Urinary bladder (tissue), 4 donors: ENCODE measurements around the gene PHF13. TPM values are rescaled to one million over a fixed set of nuclear protein-coding genes. Genes with fewer than 3 reads are reported as not detected.

Experiments used
- DNase-seq: peaks from one replicate; pipeline ENCODE4 v3.0.0-alpha.2; 2015; ENCODE audit errors: extremely low spot score
- H3K27ac ChIP-seq: one replicate; pipeline ENCODE4 v1.5.1; 2013; ENCODE audit warnings: low read depth, mild to moderate bottlenecking, moderate library complexity
- H3K36me3 ChIP-seq: one replicate; pipeline ENCODE4 v1.6.1; 2013; ENCODE audit warnings: mild to moderate bottlenecking, moderate library complexity; ENCODE audit not compliant: insufficient read depth
- H3K4me1 ChIP-seq: one replicate; pipeline ENCODE4 v1.6.1; 2013; ENCODE audit warnings: mild to moderate bottlenecking, moderate library complexity; ENCODE audit not compliant: insufficient read depth
- H3K4me3 ChIP-seq: one replicate; pipeline ENCODE4 v1.5.1; 2013; ENCODE audit warnings: low read depth, low read length
- WGBS: extraction: QIAGEN DNeasy Blood & Tissue Kit; methylation state at CpG from one replicate; pipeline ENCODE4 v1.1.7; 2013; 5-methylcytosine and 5-hydroxymethylcytosine counted together
- polyA plus RNA-seq: library from polyadenylated mRNA; stranded (reverse); fragments of 200-250 nt; gene quantifications from one replicate; pipeline ENCODE4 v1.2.3, GENCODE V29; 2013
- total RNA-seq: library from RNA; depleted of rRNA; stranded (reverse); fragments of >200 nt; gene quantifications from one replicate; pipeline ENCODE4 v1.2.3, GENCODE V29; 2014
- donor health status: healthy with polysubstance abuse.
- donor health status: healthy.

PHF13 gene
- total and polyA plus RNA-seq, 2 donors, result 16.3 to 19.0 TPM

DNA sequence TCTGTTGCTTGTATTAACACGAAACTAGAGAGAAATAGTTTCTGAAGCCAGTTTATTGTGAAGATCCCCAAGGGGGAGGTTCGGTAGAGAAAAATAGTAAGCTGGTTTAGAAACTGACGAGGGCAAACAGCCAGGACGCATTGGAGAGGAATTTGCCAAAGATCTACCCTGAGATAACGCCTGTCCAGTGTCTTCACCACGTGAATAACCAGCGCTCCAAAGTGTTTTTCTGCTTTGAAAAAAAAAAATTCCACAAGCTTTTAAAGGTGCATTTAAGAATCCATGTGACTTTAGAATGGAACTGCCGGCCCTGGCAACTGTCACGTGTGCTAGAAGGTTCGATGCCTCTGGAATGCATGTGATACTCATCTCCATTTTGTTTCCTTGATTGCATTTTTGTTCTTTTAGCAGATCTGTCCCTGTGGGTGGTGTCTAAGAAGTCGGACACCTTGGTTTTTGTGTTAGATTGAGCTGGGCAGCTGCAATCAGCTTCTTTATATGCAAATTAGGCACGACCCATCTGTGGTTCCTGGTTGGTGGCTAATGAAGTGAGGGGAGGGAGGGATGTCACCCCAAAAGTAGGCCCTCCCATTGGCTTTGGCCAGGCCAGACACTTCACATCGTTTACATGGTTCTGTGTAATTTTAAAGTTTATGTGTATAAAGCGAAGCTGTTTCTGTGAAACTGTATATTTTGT lies 9.9 kb downstream of the PHF13 start:
- peaks cover 3% of the 10 kb centered on the region for H3K4me1 ChIP-seq
- WGBS, result 69% methylated on average over 14 of the region's 14 CpGs
- H3K36me3 ChIP-seq, result peaks cover 6% of the 10 kb centered on the region
- H3K4me3 ChIP-seq, result no peak overlapping the region
- no peak for DNase-seq
- H3K27ac ChIP-seq, result no peak overlapping the region

DNA sequence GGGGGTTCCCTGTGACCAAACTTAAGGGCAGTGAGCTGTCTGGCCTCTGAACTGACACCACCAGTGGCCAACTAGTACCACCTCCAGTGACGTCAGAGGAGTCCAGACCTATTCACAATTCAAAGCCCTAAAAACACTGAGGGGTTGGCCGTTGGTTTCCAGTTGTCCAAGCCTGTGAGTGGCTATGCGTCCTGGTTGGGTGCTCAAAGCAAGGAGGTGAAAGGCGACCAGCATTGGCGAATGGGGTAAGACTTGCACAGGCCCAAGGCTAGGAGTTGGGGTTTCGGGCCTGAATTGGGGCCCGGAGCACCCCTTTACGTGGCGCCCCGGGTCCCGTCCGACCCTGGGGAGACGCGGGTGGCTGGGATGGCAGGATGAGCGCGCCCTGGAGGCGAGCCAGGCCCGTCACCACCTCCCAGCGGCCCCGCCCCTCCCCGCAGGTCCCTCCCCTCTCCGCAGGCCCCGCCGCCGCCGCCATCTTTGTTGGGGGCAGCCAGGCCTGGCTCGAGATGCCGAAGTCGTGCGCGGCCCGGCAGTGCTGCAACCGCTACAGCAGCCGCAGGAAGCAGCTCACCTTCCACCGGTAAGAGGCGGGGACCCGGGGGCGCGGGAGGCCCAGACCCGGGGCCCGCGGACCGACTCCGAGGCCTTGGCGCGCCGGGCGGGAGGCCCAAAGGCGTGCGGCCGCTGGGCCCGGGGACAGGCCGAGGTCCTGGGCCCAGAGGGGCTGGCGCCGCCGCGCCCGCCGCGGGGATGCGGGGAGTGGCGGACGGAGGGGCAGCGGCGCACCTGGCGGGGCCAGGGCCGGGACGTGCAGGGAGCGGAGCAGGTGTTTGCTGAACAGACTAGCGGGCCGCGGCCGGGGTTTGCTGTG lies 11.4 kb downstream of the PHF13 start, which contains the start of gene THAP3:
TSS of gene THAP3 (plus strand) at position 159 of the 874 bp plus-strand sequence. CDS start at position 510, 351 bp downstream.
- peaks cover 4% of the 10 kb centered on the region for H3K36me3 ChIP-seq
- H3K4me1 ChIP-seq, result peaks cover 3% of the 10 kb centered on the region
- no peak for DNase-seq
- H3K4me3 ChIP-seq, result peak within 1 kb of the TSS; percentile 93
- peak within 1 kb of the TSS; percentile 87 for H3K27ac ChIP-seq
- WGBS, result 1% methylated on average over 73 of the region's 73 CpGs

DNA sequence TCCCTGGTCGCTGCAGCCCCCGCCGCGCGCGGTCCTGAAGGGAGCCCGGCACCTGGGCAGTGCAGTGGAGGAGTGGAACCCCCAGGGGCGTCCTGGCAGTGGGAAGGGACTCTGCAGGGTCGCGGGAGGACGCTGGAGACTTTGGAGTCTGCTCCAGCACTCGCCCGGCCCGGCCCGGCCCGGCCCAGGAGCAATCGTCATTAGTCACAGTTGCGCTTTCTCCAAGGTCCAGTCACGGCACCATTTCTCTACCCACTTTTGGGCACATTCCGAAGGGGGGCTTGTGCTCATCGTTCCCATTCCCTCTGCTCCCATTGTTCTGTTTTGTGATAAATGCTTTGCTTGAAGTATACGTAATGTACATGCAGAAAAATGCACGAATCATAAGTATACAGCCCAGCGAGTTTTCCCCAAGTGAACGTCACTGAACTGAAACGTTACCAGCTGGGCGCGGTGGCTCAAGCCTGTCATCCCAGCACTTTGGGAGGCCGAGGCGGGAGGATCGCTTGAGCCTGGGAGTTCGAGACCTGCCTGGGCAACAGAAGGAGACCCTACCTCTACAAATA lies 12.1 kb downstream of the PHF13 start:
- DNase-seq, result no peak
- peaks cover 3% of the 10 kb centered on the region for H3K36me3 ChIP-seq
- peaks cover 3% of the 10 kb centered on the region for H3K4me1 ChIP-seq
- whole genome bisulfite sequencing, result 4% methylated on average over 32 of the region's 32 CpGs
- peak overlapping the region; percentile 84 for H3K27ac ChIP-seq
- H3K4me3 ChIP-seq, result peak overlapping the region; percentile 93

DNA sequence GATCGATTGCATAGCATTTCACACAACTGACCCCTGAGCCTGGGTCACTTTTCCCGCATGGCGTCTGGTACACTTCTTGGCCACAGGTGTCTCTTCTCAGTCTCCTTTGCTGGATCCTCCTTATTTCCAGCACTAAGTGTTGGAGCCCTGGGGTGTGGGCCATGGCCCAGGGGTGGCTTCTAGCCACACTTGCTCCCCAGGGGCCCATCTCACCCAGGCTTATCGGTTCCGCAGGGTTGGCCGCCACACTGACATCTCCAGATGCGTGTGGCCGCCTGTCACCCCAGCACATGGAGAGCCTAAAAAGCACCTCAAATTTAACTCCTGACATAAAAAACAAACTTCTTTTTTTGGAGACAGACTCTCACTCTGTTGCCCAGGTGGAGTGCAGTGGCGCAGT lies 13.5 kb downstream of the PHF13 start:
- Histone ChIP-seq H3K36me3 (no peaks in the 10 kb centered on the region), H3K4me1 (peaks cover 3% of the 10 kb centered on the region), H3K27ac (no peak overlapping the region), H3K4me3 (no peak overlapping the region)
- WGBS, result 94% methylated on average over 9 of the region's 9 CpGs
- no peak for DNase-seq

DNA sequence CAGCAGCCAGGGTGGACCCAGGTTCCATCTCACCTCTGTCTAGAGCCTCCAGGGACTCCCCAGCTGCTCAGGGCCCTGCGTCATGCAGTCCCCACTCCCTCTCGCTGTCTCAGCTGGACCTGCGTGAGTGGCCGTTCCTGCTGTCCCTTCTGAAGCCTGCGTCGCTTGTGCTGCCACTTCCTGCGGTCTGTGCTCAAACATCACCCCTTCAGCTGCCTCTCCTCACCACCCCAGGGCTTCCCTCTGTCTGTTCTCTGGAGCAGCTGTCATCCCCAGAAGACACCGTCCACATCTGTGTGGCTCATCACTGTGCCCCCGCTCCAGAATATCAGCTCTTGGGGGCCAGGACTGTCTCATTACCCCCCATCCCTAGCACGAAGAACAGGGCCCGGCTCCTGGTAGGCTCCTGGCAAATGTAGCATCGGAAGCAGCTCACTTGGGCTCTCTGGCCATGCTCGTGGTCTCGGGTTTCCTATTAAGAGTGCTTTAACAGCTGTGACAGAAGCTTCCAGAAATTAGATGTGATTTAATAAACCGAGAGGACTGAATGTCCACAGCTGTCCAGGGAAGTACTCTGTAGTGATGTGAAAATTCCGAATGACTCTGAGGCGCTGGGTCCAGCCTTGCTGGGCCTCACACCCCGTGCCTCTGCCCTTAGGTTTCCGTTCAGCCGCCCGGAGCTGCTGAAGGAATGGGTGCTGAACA lies 14.5 kb downstream of the PHF13 start:
- 89% methylated on average over 21 of the region's 21 CpGs for WGBS
- Histone ChIP-seq H3K27ac (no peak overlapping the region), H3K36me3 (no peaks in the 10 kb centered on the region), H3K4me1 (peaks cover 3% of the 10 kb centered on the region), H3K4me3 (no peak overlapping the region)
- DNase-seq, result no peak

DNA sequence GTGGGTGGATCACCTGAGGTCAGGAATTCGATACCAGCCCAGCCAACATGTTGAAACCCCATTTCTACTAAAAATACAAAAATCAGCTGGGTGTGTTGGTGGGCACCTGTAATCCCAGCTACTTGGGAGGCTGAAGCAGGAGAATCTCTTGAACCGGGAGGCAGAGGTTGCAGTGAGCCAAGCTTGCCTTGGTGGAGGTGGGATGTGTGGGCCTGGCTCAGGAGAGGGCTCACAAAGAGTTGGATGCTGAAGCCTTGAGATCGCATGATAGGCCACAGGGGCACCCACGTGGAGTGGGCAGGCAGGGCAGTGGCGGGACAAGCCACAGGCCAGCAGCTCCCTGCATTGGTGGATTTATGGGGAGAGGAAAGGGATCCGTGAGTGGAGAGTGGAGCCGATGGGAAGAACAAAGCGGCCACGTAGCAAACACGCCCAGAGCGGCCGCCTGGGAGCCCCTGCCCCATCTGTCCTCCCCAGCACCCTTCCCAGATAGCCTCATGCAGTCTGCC lies 15.5 kb downstream of the PHF13 start:
- Histone ChIP-seq H3K27ac (no peak overlapping the region), H3K4me3 (no peak overlapping the region), H3K36me3 (peaks cover under 1% of the 10 kb centered on the region), H3K4me1 (peaks cover 3% of the 10 kb centered on the region)
- no peak for DNase-seq
- WGBS, result 92% methylated on average over 12 of the region's 12 CpGs

DNA sequence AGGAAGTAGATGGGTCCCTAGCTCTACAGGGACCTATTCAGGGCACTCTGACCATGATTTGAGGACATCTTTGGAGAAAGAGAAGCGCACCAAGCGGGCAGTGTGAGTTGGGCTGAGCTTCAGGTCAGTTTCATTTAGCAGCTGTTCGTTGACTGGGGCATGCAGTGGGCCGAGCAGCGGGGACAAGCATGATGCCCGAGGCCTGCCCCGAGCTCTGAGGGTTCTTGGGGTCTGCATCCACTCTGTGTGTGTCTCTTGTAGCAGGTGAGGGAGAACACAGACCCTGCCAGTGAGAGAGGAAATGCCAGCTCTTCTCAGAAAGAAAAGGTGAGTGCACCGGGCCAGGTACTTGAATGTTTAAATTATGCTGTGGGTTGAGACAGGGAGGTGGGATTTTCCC lies 16.5 kb downstream of the PHF13 start:
- WGBS, result 92% methylated on average over 8 of the region's 8 CpGs
- no peak for DNase-seq
- Histone ChIP-seq H3K36me3 (peaks cover 4% of the 10 kb centered on the region), H3K4me3 (no peak overlapping the region), H3K27ac (no peak overlapping the region), H3K4me1 (peaks cover 3% of the 10 kb centered on the region)

DNA sequence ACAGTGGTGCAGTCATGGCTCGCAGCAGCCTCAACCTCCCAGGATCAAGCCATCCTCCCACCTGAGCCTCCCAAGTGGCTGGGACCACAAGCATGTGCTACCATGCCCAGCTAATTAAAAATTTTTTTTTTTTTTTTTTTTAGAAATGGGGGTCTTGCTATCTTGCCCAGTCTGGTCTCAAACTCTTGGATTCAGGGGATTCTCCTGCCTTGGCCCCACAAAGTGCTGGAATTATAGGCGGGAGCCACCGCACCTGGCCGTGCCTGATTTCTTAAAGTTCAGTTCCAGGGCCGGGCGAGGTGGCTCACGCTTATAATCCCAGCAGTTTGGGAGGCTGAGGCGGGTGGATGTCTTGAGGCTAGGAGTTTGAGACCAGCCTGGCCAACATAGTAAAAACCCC lies 17.5 kb downstream of the PHF13 start:
- no peak overlapping the region for H3K27ac ChIP-seq
- peaks cover 3% of the 10 kb centered on the region for H3K4me1 ChIP-seq
- H3K4me3 ChIP-seq, result no peak overlapping the region
- H3K36me3 ChIP-seq, result peaks cover 4% of the 10 kb centered on the region
- no peak for DNase-seq
- WGBS, result 98% methylated on average over 8 of the region's 8 CpGs

DNA sequence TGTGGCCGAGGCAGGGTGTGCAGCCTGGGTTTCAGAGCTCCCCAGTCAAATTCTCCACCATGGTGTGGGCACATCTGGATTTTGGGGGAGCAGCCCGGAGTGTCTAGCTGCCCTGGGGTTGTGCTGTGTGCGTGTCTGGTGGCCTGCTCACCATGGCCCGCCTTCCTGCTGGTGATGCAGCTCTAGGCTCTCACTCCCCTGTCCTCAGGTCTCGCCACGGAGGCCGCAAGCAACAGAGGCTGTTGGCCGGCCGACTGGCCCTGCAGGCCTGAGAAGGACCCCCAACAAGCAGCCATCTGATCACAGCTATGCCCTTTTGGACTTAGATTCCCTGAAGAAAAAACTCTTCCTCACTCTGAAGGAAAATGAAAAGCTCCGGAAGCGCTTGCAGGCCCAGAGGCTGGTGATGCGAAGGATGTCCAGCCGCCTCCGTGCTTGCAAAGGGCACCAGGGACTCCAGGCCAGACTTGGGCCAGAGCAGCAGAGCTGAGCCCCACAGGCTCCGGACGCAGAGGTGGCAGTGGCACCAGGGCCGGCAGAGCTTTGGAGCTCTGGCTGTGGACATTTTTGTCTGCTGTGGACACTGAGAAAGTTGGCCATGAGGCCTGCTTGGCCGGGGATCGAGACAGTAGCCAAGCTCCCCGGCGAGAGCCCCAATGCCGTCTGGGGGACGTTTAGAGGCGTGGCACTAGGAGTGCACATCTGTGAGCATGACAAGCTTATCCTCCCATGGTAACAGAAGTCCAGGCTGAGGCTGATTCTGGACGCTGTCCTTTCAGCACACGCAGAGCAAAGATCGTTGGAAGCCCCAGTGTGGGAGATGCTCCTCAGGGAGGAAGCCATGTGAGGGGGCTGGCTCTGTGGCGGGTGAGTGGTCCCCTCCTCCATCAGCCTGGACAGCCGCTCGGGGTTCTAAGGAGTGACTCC lies 19.3 kb downstream of the PHF13 start:
- Histone ChIP-seq H3K27ac (no peak overlapping the region), H3K4me3 (no peak overlapping the region), H3K36me3 (peaks cover 4% of the 10 kb centered on the region), H3K4me1 (no peaks in the 10 kb centered on the region)
- DNase-seq, result no peak
- 83% methylated on average over 30 of the region's 30 CpGs for WGBS

DNA sequence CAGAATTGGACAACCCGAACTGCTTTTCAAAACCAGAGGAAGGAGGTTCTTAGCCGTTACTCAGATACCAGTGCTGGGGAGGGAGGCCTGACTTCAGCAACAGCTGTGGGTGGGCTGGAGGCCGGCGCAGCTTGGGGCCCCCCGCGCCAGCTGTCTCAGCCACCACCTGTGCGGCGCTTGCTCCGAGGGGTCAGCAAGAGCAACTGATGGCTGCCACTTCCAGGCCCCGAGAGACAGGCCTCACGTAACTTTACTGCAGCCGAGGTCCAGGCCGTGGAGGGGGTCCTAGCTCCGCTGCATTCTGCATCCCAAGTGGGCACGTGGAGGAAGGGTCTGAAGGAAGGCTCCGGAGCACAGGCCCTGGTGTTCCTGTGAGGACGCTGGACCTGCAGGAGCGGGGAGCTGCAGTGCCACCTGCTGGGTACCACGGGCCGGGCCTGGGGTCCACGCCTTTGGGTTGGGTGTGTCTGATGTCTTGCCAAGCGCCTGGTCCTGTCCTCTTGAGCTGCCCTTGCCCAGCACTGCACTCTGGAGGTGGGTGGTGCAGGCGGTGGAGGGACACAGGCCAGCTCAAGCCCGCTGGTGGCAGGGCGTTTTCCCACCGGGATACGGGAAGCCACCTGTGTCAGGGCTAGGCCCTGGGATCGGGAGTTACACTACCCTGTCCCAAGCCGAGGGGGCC lies 21.0 kb downstream of the PHF13 start:
- H3K4me3 ChIP-seq, result no peak overlapping the region
- peaks cover 4% of the 10 kb centered on the region for H3K36me3 ChIP-seq
- 66% methylated on average over 29 of the region's 29 CpGs for WGBS
- DNase-seq, result no peak
- no peak overlapping the region for H3K27ac ChIP-seq
- H3K4me1 ChIP-seq, result no peaks in the 10 kb centered on the region

DNA sequence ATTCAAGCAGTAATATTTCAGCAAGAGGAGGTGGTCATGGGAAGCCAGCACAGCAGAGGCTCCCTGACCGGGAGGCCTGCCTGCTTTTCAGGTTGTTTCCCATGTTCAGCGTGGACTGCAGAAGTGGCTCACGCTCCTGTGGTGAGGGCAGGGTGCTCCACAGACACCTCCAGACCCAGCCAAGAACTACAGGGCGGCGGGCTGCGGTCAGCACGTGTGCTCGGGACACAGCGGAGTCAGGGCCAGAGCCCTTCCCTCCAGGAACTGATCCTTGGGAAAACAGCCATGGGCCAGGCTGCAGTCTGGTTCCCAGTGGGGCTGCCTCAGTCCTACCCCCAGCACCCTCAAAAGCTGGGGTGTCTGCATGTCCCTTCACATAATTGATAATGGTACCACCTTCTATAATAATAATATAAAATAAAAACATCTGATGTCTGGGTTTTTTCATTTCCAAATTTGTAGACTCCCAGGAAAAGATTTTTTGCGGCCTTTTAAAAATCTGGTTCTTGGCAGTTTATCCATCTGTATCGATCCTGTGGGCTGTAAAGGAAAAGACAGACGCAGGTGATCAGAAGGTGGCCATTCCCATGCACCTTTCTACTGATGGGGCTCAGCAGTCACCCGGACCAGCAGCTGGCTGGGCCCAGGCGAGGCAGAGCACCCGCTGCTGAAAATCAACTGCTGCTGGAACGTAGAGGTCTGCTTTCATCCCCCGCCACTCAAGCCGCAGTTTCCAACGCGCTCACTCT lies 21.8 kb downstream of the PHF13 start:
- H3K36me3 ChIP-seq, result peaks cover 4% of the 10 kb centered on the region
- no peak for DNase-seq
- no peak overlapping the region for H3K27ac ChIP-seq
- no peak overlapping the region for H3K4me3 ChIP-seq
- WGBS, result 87% methylated on average over 20 of the region's 20 CpGs
- H3K4me1 ChIP-seq, result no peaks in the 10 kb centered on the region
